ENCODE data around the gene MCC.

DNA sequence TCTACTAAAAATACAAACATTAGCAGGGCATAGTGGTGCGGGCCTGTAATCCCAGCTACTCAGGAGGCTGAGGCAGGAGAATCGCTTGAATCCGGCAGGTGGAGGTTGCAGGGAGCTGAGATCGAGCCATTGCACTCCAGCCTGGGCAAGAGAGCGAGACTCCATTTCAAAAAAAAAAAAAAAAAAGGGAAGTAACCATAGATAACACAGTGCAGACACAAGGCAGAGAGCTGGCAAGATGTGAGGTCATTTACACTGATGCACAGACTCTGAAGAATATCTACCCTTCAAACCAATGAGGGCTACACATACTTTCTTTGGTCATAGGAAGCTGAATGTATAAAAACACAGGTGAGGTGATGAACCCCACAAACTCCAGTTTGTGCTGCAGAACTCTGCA lies 379.8 kb downstream of the MCC start:
- TF ChIP-seq, protein P1, sequence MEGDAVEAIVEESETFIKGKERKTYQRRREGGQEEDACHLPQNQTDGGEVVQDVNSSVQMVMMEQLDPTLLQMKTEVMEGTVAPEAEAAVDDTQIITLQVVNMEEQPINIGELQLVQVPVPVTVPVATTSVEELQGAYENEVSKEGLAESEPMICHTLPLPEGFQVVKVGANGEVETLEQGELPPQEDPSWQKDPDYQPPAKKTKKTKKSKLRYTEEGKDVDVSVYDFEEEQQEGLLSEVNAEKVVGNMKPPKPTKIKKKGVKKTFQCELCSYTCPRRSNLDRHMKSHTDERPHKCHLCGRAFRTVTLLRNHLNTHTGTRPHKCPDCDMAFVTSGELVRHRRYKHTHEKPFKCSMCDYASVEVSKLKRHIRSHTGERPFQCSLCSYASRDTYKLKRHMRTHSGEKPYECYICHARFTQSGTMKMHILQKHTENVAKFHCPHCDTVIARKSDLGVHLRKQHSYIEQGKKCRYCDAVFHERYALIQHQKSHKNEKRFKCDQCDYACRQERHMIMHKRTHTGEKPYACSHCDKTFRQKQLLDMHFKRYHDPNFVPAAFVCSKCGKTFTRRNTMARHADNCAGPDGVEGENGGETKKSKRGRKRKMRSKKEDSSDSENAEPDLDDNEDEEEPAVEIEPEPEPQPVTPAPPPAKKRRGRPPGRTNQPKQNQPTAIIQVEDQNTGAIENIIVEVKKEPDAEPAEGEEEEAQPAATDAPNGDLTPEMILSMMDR (conservative IDR thresholded peaks at IDR 0.05 in 1 of 2, IDR thresholded peaks at IDR 0.05 in 1 of 2; ENCODE audit: low read depth in 1 of 2, low read length in 2 of 2): no peak
- TF ChIP-seq EZH2 (IDR thresholded peaks at IDR 0.05; ENCODE audit: low read length, missing control alignments): no peak
